Activated T-cell treated with anti-CD3 and anti-CD28 coated beads for 4 hours (primary cell): Measurements from ENCODE around the gene PAQR9.

Experiments used
- DNase-seq: peaks from one replicate; pipeline ENCODE4 v3.0.0-alpha.2; 2020

PAQR9 gene

DNA sequence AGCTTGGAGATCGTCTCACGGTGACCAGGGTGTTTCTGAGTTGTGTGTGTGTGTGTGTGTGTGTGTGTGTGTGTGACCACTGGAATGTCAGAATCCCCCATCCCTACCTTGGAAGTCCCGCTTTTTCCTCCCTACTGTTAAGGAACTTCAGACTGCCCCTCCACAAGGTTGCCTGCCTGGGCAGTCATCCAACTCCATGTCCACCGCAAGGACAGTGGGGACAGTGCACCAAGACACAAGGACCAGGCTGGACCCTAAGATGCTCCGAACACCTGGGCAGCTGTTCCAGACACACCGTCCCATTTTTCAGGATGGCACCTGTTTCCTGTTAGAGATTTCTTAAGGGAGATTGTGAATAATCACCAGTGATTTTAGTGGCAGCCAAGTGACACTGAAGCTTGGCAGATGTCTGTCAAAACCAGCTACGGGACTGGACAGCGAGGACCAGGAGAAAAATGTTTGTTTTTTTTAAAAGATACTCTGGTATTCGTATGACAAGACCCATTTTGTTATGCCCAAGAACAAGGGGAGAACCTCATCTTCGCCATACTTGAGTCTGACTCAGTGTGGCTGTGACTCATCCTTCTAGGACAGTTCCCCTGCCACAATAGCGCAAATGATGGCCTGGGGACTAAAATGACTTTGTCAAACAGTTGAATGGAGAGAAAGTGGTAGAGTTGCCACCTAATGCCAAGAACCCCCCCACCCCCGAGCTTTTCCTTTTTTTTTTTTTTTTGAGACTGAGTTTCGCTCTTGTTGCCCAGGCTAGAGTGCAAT, 15.5 kb downstream of the PAQR9 start:
- DNase-seq, result no peak

GRCh38 chr3:142947352-142947751, 16.1 kb downstream of the PAQR9 start:
- no peak for DNase-seq

GRCh38 chr3:142946861-142947260, 16.6 kb downstream of the PAQR9 start:
- DNase-seq, result no peak

- no peak for DNase-seq
Measured at GRCh38 chr3:142945023-142945422, 18.5 kb downstream of the PAQR9 start.

DNA sequence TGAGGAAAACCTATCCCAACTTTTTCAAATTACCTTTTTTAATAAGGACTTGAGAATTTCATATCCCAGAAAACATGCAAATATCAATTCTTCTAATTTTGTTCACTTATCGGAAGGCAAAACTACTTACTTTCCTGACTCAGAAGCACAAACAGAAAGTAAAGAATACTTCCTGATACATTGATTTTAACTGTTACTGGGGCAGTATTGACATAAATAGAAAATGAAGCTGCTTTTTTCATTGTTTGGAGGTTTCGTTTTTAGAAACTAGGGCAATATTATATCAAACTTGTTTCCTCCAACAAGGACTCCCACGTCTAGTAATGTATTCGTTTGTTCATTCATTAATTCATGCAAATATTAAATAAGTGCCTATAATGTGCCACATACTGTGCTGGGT, 19.1 kb downstream of the PAQR9 start:
- no peak for DNase-seq

DNA sequence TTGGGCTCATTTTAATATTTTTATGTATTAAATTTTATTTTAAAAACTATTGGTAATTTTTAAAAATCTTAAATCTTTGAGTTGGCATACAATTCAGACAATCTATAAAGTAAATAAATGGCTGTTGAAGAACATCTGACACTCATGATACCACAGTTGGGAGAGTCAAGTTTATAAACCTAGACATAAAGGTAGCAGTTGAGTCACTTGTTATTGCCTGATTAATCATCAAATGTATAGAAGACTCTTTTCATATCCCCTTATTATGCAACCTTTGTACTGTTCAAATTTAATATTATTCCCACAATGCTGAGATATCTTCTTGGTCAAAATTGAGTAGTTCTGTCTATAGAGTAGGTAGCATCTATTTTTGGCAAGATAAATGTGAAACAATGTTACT, 19.6 kb downstream of the PAQR9 start:
- no peak for DNase-seq

DNA sequence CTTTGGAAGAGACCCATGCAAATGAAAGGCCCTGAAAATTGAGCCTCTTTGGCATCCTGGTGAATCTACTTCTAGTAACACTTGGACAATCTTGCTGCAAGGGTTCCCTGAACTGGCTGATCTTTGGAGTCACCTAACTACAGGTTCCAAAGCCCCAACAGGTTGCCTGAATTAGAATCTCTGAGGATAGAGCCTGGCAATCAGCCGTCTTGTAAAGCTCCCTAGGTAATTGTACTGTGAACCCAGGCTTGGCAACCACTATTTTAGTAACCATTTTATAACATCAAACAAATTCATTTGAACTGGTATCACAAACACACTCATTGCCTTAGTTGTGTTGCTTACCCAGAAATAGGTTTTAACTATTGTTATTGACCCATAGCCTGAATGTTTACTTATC, 20.1 kb downstream of the PAQR9 start:
- DNase-seq, result no peak

DNA sequence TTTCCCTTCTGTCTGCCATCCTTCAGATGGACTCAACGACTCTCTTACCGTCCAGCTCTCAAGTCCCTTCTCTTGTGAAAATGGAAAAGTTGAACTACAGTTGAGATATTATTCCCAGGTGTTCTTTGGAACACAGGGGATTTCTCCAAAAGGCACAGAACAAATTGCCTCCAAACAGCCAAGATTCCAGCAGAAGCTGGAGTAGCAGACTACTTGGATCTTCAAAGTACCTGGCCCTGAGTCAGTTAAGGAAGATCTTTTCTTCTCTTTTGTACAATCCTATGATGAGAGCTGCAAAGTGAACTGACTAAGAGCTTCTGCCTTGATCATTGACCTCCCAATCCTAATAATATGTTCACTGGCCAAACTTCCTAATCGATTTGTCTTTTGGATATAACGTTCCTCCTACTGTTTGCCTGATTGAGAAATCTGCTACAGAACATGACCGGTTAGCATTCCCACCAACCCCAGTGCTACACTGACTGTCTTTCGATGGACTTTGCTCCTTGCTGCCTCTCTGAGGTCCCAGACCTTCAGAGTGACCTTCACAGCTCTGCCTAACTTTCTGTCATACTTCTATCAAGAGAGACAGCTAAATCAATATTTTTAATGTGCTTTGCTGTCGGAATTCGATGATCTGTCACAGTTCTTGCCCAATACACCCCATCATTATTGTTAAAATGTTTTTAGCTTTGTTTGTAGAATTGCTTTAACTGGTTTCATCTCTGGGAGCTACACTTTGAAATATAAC, 21.9 kb downstream of the PAQR9 start:
- no peak for DNase-seq

- no peak for DNase-seq
Measured at GRCh38 chr3:142940472-142940871, 23.0 kb downstream of the PAQR9 start.

DNA sequence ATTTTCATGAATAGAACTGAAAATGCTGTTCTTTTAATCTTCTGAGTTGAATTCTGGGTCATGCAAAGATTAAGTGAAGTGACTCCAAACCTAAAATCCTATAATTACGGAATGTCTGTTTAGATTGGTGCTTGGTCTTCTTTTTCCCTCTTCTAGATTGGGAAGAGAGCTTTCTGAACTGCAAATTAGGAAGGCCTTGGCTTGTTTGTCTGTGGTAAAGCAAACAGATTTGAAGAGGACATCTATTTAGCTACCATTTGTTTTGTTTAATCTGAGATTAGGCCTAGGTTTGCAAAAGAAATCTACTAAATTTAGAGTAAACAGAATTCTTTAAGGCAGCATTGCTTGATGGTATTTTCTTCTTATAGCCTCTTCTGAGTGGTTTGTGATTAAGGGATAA, 23.5 kb downstream of the PAQR9 start:
- DNase-seq, result no peak

GRCh38 chr3:142935963-142936362, 27.5 kb downstream of the PAQR9 start:
- no peak for DNase-seq

- DNase-seq, result no peak
Measured at GRCh38 chr3:142934887-142935269, 28.6 kb downstream of the PAQR9 start.

GRCh38 chr3:142934128-142934886, 29.2 kb downstream of the PAQR9 start:
- DNase-seq, result no peak

DNA sequence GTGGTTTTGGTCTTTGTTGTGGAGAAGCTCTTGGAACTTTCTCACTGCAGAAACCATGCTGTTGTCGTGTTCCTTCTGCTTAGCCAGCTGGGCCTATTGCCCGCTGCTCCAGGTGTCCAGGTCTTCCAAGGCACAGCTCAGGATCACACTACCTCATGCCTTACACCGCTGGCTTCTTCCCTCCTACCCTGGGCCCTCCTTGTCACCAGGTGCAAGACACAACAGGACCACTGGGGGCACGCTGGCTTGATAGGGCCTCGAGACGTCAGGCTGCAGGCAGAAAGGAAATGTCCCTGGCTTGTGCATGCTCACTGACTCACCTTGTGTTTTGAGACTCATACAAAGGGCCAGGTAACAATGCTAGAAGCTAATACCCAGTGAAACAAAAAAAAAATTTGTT, 32.3 kb downstream of the PAQR9 start:
- no peak for DNase-seq

DNA sequence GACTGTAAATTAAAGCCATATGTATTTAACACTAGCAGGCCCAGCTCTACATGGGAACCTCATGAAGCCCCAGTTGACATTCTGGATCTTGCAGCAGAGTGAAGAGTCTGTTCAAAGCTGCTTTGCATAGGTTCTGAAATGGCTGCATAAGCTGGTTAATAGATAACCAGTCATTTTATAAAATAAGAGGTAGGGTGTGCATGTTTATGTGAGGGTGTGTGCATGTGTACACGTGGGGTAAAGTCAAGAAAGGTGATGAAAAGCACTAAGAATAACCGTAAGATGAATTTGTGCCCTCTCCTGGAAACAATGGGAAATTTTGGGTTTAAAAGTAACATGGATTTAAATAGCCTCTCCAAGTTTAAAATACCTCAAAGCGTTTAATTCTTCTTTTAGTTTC, 33.0 kb downstream of the PAQR9 start:
- DNase-seq, result no peak

DNA sequence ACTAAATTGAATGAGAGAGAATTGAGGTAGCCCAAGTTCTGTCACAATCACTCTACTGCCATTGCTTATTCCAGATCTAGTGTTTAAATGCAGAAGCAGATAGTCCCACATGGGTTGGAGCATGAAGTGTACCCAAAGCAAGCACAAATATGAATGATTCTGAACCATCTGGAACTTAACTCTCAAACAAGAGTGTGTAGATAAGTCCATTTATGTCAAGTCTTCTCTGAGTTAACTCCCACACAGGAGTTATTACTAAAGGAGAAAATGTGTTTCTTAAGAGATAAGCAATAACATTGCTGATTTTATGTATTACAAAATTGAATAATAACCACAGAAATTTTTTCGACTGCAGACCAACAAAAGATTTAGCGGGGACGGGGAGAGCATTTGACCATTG, 33.6 kb downstream of the PAQR9 start:
- DNase-seq, result no peak

DNA sequence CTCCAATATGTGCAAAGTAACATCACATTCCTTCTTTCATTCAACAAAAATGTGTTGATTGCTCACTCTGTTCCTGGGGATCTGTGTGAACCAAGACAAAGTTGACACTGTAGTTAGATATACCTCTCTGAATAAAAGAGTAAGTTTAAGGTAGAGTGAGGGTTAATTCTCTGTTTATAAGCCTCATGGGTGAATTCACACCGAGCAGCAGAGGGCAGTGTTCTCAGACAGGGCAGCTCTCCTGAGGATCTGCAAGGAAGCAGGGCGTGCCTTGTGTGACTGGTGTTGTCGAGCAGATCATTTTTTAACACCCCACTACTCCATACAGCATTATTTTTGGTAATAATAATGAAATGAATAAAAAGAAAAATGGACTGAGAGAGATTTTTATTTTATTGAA, 34.4 kb downstream of the PAQR9 start:
- DNase-seq, result no peak

DNA sequence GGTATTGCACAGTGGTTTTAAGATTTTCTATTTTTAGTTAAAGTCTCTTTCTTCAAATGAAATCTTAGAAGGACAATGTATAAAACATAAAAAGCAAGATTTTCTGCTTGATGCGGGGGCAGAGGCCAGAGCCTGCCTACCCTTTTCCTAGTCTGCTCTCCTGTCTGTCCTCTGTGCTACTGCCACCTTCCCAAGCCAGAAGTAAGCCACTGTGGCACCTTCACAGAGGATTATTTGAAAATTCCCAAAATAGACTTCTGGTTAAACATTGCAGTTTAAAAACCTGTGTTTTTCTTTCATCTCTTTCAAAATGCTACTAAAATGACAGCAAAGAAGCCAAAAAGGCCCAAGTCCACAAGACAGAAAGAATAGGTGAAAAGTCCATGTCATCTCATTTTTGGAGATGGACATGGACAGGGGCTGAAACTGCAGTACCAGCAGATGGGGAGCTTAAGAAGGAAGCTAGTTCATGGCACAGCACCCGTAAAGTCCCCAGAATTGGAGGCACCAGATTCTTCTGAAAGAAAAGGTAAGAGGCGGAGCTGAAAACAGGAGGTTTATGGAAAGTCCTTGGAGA, 37.0 kb downstream of the PAQR9 start:
- no peak for DNase-seq

GRCh38 chr3:142925140-142925539, 38.3 kb downstream of the PAQR9 start:
- DNase-seq, result no peak

DNA sequence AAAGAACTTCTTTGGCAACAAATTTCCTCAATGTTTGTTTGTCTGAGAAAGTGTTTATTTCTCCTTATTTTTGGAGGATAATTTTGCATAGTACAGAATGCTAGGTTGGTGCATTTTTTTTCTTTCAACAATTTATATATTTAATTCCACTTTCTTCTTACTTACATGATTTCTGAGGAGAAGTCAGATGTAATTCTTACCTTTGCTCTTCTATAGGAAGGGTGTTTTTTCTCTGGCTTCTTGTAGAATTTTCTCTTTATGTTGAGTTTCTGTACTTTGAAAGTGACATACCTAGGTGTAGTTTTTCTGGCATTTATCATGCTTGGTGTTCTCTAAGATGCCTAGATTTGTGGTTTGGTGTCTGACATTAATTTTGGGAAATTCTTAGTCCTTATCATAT, 39.8 kb downstream of the PAQR9 start:
- no peak for DNase-seq

GRCh38 chr3:142916605-142917004, 46.9 kb downstream of the PAQR9 start:
- DNase-seq, result no peak

- no peak for DNase-seq
Measured at GRCh38 chr3:142915636-142916035, 47.8 kb downstream of the PAQR9 start.

- DNase-seq, result no peak
Measured at GRCh38 chr3:142914286-142914811, 49.1 kb downstream of the PAQR9 start.
